B cell (primary cell): ENCODE measurements around the gene KLF3. TPM values are rescaled to one million over a fixed set of nuclear protein-coding genes. Genes with fewer than 3 reads are reported as not detected.

Experiments
- ATAC-seq: fragments of 200-7000 bp; cut with Tn5 transposase; one replicate; pipeline ENCODE4 v1.10.0; 2021; ENCODE audit warnings: low read depth, mild to moderate bottlenecking, moderate number of reproducible peaks, moderate library complexity
- CTCF ChIA-PET: fragments of 350-600 bp; sonication (Branson Sonifier 250); formaldehyde crosslinking; loops from one replicate; lab custom pipeline; 2021; ENCODE audit warnings: antibody characterized with exemption, inconsistent platforms; lab: Charles Lee
- POLR2A ChIA-PET: fragments of 350-600 bp; sonication (Branson Sonifier 250); formaldehyde crosslinking; loops from one replicate; lab custom pipeline; 2021; ENCODE audit warnings: antibody characterized with exemption; lab: Charles Lee
- DNase-seq: peaks from one replicate; pipeline ENCODE4 v3.0.0; 2013
- H2AFZ ChIP-seq: 2 replicates; pipeline ENCODE4 v1.6.1; 2012; ENCODE audit warnings: mild to moderate bottlenecking, low read depth, low read length; ENCODE audit not compliant: insufficient read depth, poor library complexity, severe bottlenecking
- H3K27ac ChIP-seq, 2 donors: 1 replicate in 1 of 2; 2 replicates in 1 of 2; pipeline ENCODE4 v1.5.1; 2012 to 2013; ENCODE audit warnings: low read length in 2 of 2, mild to moderate bottlenecking in 2 of 2, moderate library complexity in 1 of 2
- H3K27me3 ChIP-seq, 4 experiments: fragments of 200-600 bp in 1 of 4; sonication (generic) in 1 of 4; replicated peaks in 1 of 4; 1 replicate in 2 of 4; 2 replicates in 2 of 4; pipeline versions ENCODE4 v1.6.1 to v1.7.0; 2013 to 2016; ENCODE audit warnings: low read length in 3 of 4, mild to moderate bottlenecking in 2 of 4, mixed read lengths in 1 of 4, moderate library complexity in 1 of 4; ENCODE audit not compliant: insufficient read depth in 4 of 4, control insufficient read depth in 3 of 4; ENCODE audit errors: control extremely low read depth in 1 of 4
- H3K36me3 ChIP-seq, 2 experiments: replicated peaks in 1 of 2; 1 replicate in 1 of 2; 2 replicates in 1 of 2; pipeline versions ENCODE4 v1.6.1 to v1.7.1; 2013; ENCODE audit warnings: low read length in 1 of 2; ENCODE audit not compliant: insufficient read depth in 2 of 2, control insufficient read depth in 1 of 2; ENCODE audit errors: control extremely low read depth in 1 of 2, extremely low read depth in 1 of 2
- H3K4me1 ChIP-seq, 2 donors: fragments of 200-600 bp in 1 of 2; sonication (generic) in 1 of 2; 1 replicate in 1 of 2; 2 replicates in 1 of 2; pipeline versions ENCODE4 v1.5.1 to v1.6.1; 2013 to 2017; ENCODE audit warnings: low read length in 2 of 2; ENCODE audit not compliant: control insufficient read depth in 2 of 2, insufficient read depth in 2 of 2
- H3K4me2 ChIP-seq: replicated peaks from 2 replicates; pipeline ENCODE3; 2012; ENCODE audit warnings: mild to moderate bottlenecking, low read depth, low read length; ENCODE audit not compliant: poor library complexity, severe bottlenecking
- H3K4me3 ChIP-seq, 5 experiments: fragments of 200-600 bp in 1 of 5; sonication (generic) in 1 of 5; 1 replicate in 3 of 5; 2 replicates in 2 of 5; pipeline versions ENCODE4 v1.5.1 to v1.7.0; 2011 to 2016; ENCODE audit warnings: low read length in 4 of 5, mild to moderate bottlenecking in 4 of 5, low read depth in 2 of 5, control low read depth in 1 of 5, moderate library complexity in 1 of 5; ENCODE audit not compliant: insufficient read depth in 1 of 5; ENCODE audit errors: control extremely low read depth in 1 of 5, extremely low read depth in 1 of 5
- H3K79me2 ChIP-seq: fragments of 200-600 bp; sonication (generic); one replicate; pipeline ENCODE4 v1.6.0; 2016; ENCODE audit warnings: low read length; ENCODE audit not compliant: control insufficient read depth, insufficient read depth
- H3K9ac ChIP-seq: fragments of 200-600 bp; sonication (generic); 2 replicates; pipeline ENCODE4 v1.6.1; 2017; ENCODE audit warnings: mild to moderate bottlenecking, low read length, moderate library complexity
- H3K9me3 ChIP-seq, 3 donors: one replicate each; pipeline versions ENCODE4 v1.6.1 to v1.7.1; 2013; ENCODE audit warnings: low read length in 2 of 3; ENCODE audit not compliant: control insufficient read depth in 2 of 3, insufficient read depth in 1 of 3; ENCODE audit errors: control extremely low read depth in 1 of 3
- H4K20me1 ChIP-seq: 2 replicates; pipeline ENCODE4 v1.6.0; 2012; ENCODE audit warnings: mild to moderate bottlenecking, low read length; ENCODE audit not compliant: insufficient read depth, control insufficient read depth, poor library complexity, severe bottlenecking
- H3K27ac Mint-ChIP-seq: one replicate; pipeline ENCODE4 v1.8.0; 2021; ENCODE audit warnings: mixed read lengths
- H3K27me3 Mint-ChIP-seq: one replicate; pipeline ENCODE4 v1.8.0; 2021; ENCODE audit warnings: mixed read lengths
- H3K4me1 Mint-ChIP-seq: one replicate; pipeline ENCODE4 v1.8.0; 2021; ENCODE audit warnings: mixed read lengths
- H3K4me3 Mint-ChIP-seq: one replicate; pipeline ENCODE4 v1.8.0; 2021; ENCODE audit warnings: mixed read lengths
- H3K9me3 Mint-ChIP-seq: one replicate; pipeline ENCODE4 v1.8.0; 2022; ENCODE audit warnings: mixed read lengths; ENCODE audit not compliant: insufficient read depth
- CTCF ChIP-seq: fragments of 200-600 bp; IDR thresholded peaks from one replicate; pipeline ENCODE4 v1.8.0; 2022; ENCODE audit warnings: antibody characterized with exemption, mild to moderate bottlenecking
- EZH2 ChIP-seq: IDR thresholded peaks from 2 replicates; pipeline ENCODE4 v1.6.1; 2012; ENCODE audit warnings: borderline replicate concordance, low read depth, mild to moderate bottlenecking, moderate library complexity, low read length; ENCODE audit not compliant: insufficient read depth, poor library complexity, severe bottlenecking
- WGBS: methylation state at CpG from one replicate; pipeline ENCODE4 v1.1.5; 2013; ENCODE audit warnings: missing lambda C conversion rate; ENCODE audit not compliant: insufficient coverage; 5-methylcytosine and 5-hydroxymethylcytosine counted together
- intact Hi-C: fragments of 100-400 bp; cut with micrococcal nuclease; formaldehyde crosslinking; loops from one replicate; pipeline ENCODE4 v1.10.0; 2022
- polyA plus RNA-seq: library from polyadenylated mRNA; depleted of rRNA; stranded (reverse); fragments of >200 nt; gene quantifications from 2 replicates; pipeline ENCODE4 v1.2.3, GENCODE V29; 2012
- total RNA-seq, 2 donors: library from RNA; stranded (reverse); fragments of 120-200 nt in 1 of 2; gene quantifications; 1 replicate in 1 of 2; 2 replicates in 1 of 2; pipeline versions ENCODE4 v1.2.3 to v1.2.4, GENCODE V29; 2013 to 2022

KLF3 gene
- total and polyA plus RNA-seq, 2 donors (not counting 1 experiment from before 2014, with no cell fraction given), result 32.9 to 51.9 TPM

DNA sequence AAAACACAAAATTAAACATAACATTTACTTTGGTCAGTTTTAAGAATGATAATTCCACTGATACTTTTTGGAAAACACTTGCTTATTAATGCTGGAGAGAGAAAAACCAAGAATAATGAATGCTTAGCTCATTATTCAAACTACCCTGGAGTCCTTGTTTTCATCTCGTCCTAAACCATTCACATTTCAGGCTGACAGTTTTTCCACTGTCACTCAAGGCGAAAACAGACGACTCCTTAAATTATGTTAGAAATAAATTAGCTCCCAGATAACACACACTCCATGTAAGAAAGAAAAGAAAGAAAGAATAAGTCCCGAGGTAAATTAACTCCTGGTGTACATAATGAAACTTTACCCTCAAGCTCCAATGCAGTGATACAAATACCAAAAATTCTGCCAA is 85.3 kb downstream of the KLF3 start:
- H3K27ac ChIP-seq, result no peak overlapping the region
- Mint-ChIP-seq H3K27me3 (no peaks in the 10 kb centered on the region), H3K27ac (no peak overlapping the region), H3K4me1 (peaks cover 6% of the 10 kb centered on the region), H3K4me3 (no peak overlapping the region), H3K9me3 (peaks cover 9% of the 10 kb centered on the region)
- no peaks in the 10 kb centered on the region for H3K79me2 ChIP-seq
- WGBS, result no CpG with 5 or more reads among the region's 4 CpGs
- no peak overlapping the region for H2AFZ ChIP-seq
- H4K20me1 ChIP-seq, result no peaks in the 10 kb centered on the region
- intact Hi-C loops, result no loop called here
- no peak overlapping the region for H3K4me3 ChIP-seq
- TF ChIP-seq EZH2 (no peak), CTCF (no peak)
- peaks cover 1 to 27% (median 27%) of the 10 kb centered on the region in 3 donors for H3K9me3 ChIP-seq
- no peak overlapping the region for H3K4me2 ChIP-seq
- no peaks in the 10 kb centered on the region for H3K36me3 ChIP-seq
- no peak for DNase-seq
- H3K4me1 ChIP-seq, result peaks cover under 1 to 14% of the 10 kb centered on the region in 2 donors
- H3K9ac ChIP-seq, result no peak overlapping the region
- no peak for ATAC-seq
- ChIA-PET POLR2A (no interaction called here), CTCF (interaction anchor here (0.5 to 1.5 kb wide), 3 partner anchors 9 to 278 kb away, joined by 3 to 4 read pairs (median 4); no protein-coding TSS in a partner anchor)
- no peaks in the 10 kb centered on the region for H3K27me3 ChIP-seq

Other genes starting within 250 kb of the KLF3 start
- gene TLR10, start 118.8 kb downstream of the KLF3 start, total RNA-seq, result 51.5 and 53.4 TPM in 2 replicates
- gene TLR10, start 118.8 kb downstream of the KLF3 start, polyA plus RNA-seq, result 24.9 and 48.0 TPM in 2 replicates
- gene TLR1, start 140.6 kb downstream of the KLF3 start, total RNA-seq, result 50.8 and 54.1 TPM in 2 replicates
- 23.4 and 30.6 TPM in 2 replicates for gene TLR1, start 140.6 kb downstream of the KLF3 start, polyA plus RNA-seq
- gene TLR6, start 192.6 kb downstream of the KLF3 start, total RNA-seq, result 54.4 and 60.6 TPM in 2 replicates
- 9.3 and 10.0 TPM in 2 replicates for gene TLR6, start 192.6 kb downstream of the KLF3 start, polyA plus RNA-seq
- gene FAM114A1, start 203.6 kb downstream of the KLF3 start, total RNA-seq, result 2.2 and 2.9 TPM in 2 replicates
- 0.30 and 1.8 TPM in 2 replicates for gene FAM114A1, start 203.6 kb downstream of the KLF3 start, polyA plus RNA-seq